ENCODE measurements around the gene HOXD11. TPM values are rescaled to one million over a fixed set of nuclear protein-coding genes. Genes with fewer than 3 reads are reported as not detected.

The HOXD11 gene
- total and polyA plus RNA-seq, 2 donors (not counting 1 experiment from before 2014, with no cell fraction given): not detected

DNA sequence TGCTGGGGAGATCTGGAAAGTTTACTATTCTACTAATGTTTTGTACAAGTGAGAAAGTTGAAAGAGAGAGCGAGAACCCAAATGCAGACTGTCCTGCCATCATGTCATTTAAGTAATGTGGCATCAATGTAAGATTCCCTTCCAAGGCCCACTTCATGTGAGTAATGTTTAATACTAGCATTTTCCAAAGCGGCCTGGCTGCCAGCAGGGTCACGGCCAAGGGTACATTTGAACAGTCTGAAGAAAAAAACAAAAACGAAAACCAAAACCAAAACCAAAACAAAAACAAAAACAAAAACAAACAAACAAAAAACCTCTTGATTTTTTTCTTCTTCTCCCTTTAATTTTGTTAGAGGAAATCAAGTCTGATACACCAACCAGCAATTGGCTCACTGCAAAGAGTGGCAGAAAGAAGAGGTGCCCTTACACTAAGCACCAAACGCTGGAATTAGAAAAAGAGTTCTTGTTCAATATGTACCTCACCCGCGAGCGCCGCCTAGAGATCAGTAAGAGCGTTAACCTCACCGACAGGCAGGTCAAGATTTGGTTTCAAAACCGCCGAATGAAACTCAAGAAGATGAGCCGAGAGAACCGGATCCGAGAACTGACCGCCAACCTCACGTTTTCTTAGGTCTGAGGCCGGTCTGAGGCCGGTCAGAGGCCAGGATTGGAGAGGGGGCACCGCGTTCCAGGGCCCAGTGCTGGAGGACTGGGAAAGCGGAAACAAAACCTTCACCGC, 11.7 kb downstream of the HOXD11 start:
- no peak overlapping the region for H3K4me3 Mint-ChIP-seq
- intact Hi-C loops (cut with micrococcal nuclease): no loop called here
- ATAC-seq (ENCODE audit: low read depth) (no peak), DNase-seq (no peak)
- ChIA-PET POLR2A (no interaction called here), CTCF (no interaction called here)
- peaks cover 0 to 92% (median 71%) of the 10 kb centered on the region in 4 experiments for H3K27me3 ChIP-seq (replicated peaks in 1 of 4; ENCODE audit: control extremely low read depth in 1 of 4, control insufficient read depth in 3 of 4, insufficient read depth in 4 of 4, low read length in 3 of 4)
- H3K4me2 ChIP-seq (replicated peaks; ENCODE audit: low read depth, low read length, poor library complexity, severe bottlenecking): no peak overlapping the region
- H2AFZ ChIP-seq (ENCODE audit: insufficient read depth, low read depth, low read length, poor library complexity, severe bottlenecking): no peak overlapping the region
- H3K9me3 ChIP-seq (ENCODE audit: control extremely low read depth in 1 of 3, control insufficient read depth in 2 of 3, insufficient read depth in 1 of 3, low read length in 2 of 3): peaks cover 0 to 65% (median 2%) of the 10 kb centered on the region in 3 donors
- H3K9ac ChIP-seq (ENCODE audit: low read length): no peak overlapping the region
- no peak overlapping the region for H3K4me3 ChIP-seq (ENCODE audit: control extremely low read depth in 1 of 5, extremely low read depth in 1 of 5, insufficient read depth in 1 of 5, low read depth in 2 of 5, low read length in 4 of 5)
- peaks cover 9% of the 10 kb centered on the region for H3K4me1 Mint-ChIP-seq
- H4K20me1 ChIP-seq (ENCODE audit: control insufficient read depth, insufficient read depth, low read length, poor library complexity, severe bottlenecking): no peaks in the 10 kb centered on the region
- H3K9me3 Mint-ChIP-seq (ENCODE audit: insufficient read depth): peaks cover 2% of the 10 kb centered on the region
- peaks cover 71% of the 10 kb centered on the region for H3K27me3 Mint-ChIP-seq
- H3K27ac ChIP-seq (ENCODE audit: low read length in 2 of 2): no peak overlapping the region
- H3K36me3 ChIP-seq (replicated peaks in 1 of 2; ENCODE audit: control extremely low read depth in 1 of 2, control insufficient read depth in 1 of 2, extremely low read depth in 1 of 2, insufficient read depth in 2 of 2, low read length in 1 of 2): no peaks in the 10 kb centered on the region
- 11% methylated on average over 18 of the region's 24 CpGs for WGBS (ENCODE audit: insufficient coverage)
- H3K79me2 ChIP-seq (ENCODE audit: control insufficient read depth, insufficient read depth, low read length): no peaks in the 10 kb centered on the region
- peaks cover 5 to 32% of the 10 kb centered on the region in 2 donors for H3K4me1 ChIP-seq (ENCODE audit: control insufficient read depth in 2 of 2, insufficient read depth in 2 of 2, low read length in 2 of 2)
- H3K27ac Mint-ChIP-seq: no peak overlapping the region
- TF ChIP-seq EZH2 (IDR thresholded peaks at IDR 0.05; ENCODE audit: borderline replicate concordance, insufficient read depth, low read depth, low read length, poor library complexity, severe bottlenecking): no peak
- TF ChIP-seq, protein P1, sequence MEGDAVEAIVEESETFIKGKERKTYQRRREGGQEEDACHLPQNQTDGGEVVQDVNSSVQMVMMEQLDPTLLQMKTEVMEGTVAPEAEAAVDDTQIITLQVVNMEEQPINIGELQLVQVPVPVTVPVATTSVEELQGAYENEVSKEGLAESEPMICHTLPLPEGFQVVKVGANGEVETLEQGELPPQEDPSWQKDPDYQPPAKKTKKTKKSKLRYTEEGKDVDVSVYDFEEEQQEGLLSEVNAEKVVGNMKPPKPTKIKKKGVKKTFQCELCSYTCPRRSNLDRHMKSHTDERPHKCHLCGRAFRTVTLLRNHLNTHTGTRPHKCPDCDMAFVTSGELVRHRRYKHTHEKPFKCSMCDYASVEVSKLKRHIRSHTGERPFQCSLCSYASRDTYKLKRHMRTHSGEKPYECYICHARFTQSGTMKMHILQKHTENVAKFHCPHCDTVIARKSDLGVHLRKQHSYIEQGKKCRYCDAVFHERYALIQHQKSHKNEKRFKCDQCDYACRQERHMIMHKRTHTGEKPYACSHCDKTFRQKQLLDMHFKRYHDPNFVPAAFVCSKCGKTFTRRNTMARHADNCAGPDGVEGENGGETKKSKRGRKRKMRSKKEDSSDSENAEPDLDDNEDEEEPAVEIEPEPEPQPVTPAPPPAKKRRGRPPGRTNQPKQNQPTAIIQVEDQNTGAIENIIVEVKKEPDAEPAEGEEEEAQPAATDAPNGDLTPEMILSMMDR (IDR thresholded peaks at IDR 0.05): peak; percentile 34

All from B cell (primary cell).